GM21381 (cell line): Measurements from ENCODE around the gene GPR42.

Source experiments
- ATAC-seq: cut with Tn5 transposase; IDR thresholded peaks from one replicate; pipeline ENCODE4 v1.9.1; 2021; ENCODE audit warnings: mild to moderate bottlenecking, moderate library complexity; ENCODE audit not compliant: unreplicated experiment

The GPR42 gene, protein sequence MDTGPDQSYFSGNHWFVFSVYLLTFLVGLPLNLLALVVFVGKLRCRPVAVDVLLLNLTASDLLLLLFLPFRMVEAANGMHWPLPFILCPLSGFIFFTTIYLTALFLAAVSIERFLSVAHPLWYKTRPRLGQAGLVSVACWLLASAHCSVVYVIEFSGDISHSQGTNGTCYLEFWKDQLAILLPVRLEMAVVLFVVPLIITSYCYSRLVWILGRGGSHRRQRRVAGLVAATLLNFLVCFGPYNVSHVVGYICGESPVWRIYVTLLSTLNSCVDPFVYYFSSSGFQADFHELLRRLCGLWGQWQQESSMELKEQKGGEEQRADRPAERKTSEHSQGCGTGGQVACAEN

GRCh38 chr19:35370722-35371121 lies at the start of gene GPR42:
GPR42 (plus strand) TSS chr19:35371068; CDS start chr19:35371360, 292 bp downstream.
- no peak for ATAC-seq

DNA sequence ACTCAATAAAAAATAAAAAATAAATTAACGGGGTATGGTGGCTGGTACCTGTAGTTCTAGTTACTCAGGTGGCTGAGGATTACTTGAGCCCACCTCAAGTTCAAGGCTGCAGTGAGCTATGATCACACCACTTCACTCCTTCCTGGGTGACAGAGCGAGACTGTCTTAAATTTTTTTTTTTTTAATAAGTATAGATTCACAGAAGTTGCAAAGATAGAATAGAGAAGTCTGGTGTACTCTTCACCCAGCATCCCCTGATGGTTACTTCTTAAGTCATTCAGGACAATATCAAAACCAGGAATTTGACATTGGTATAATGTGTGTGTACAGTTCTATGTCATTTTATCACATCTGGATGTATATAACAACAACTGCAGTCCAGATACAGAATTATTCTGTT lies 49.6 kb upstream of the GPR42 start:
- no peak for ATAC-seq

DNA sequence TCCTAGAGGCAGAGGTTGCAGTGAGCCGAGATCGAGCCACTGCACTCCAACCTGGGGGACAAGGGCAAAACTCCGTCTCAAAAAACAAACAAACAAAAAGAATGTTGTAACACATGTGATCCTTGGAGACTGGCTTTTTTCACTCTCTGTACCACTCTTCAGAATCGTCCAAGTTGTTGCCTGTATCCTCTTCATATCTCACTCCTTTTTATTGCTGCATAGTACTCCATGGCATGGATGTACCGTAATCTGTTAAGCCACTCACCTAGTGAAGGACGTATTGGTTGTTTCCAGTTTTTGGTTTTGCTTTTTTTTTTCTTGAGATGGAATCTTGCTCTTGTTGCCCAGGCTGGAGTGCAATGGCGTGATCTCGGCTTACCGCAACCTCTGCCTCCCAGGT lies 48.9 kb upstream of the GPR42 start:
- ATAC-seq: no peak

GRCh38 chr19:35327642-35328041 lies 43.2 kb upstream of the GPR42 start:
- no peak for ATAC-seq

DNA sequence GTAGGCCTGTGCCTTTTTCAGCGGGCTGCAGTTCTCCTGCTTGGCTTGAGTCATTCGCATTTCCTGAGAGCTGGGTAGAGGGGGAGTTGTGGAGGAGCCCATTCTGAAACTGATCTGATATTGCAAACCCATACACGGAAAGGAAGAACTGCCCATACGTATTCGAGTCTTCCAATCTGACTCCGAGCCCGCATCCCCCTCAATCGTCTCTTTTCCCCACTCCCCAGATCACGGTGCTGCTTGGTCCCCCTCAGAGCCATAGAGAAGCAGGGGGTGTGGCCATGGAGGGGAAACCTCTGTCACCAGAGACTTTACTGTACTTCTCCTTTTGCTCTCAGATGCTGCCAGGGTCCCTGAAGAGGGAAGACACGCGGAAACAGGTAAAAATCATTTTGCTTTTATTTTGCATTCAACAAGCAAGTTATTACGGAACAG lies 42.0 kb upstream of the GPR42 start, which contains the start of gene CD22:
Gene CD22 (plus strand): TSS at position 337 of the 435 bp plus-strand sequence. CDS start 2,854 bp downstream, outside the sequence.
- no peak for ATAC-seq

GRCh38 chr19:35329323-35329722 lies 41.5 kb upstream of the GPR42 start:
- ATAC-seq: no peak

DNA sequence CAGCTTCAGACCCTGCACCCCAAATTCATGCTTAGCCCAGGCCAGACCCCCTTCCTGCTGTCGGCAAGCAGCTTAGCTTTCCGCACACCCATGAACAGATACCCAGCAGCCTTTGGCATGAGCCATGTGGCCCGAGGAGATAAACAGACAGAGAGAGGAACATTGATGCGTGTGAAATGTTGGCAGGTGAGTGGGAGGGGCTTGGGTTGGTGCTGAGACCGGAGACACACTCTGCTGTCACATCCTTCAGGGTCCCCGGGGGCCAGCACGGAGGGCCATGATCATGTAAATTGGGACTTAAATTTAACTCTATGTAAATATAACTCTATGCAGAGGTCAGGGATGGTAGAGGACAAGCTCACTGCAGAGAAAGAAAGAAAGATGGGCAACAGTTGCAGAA lies 40.4 kb upstream of the GPR42 start:
- ATAC-seq: peak; percentile 45

- ATAC-seq: no peak
Measured at GRCh38 chr19:35331551-35332214, 39.2 kb upstream of the GPR42 start.

DNA sequence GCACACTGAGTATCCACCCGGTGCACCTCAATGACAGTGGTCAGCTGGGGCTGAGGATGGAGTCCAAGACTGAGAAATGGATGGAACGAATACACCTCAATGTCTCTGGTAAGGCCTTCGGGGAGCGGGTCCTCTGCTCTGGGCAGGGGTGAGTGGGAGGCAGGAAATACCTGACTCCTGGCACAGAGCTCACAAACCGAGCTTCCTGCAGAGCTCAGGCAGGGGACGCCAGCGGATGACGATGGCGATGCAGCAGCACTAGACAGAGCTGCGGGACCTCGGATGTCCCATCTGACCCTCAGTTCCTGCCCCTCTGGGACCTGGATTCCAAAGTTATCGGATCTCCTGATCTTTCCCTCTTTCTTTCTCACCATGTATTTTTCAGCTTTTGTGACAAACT lies 38.1 kb upstream of the GPR42 start:
- ATAC-seq: no peak

GRCh38 chr19:35334144-35334753 lies 36.6 kb upstream of the GPR42 start:
- ATAC-seq: no peak

DNA sequence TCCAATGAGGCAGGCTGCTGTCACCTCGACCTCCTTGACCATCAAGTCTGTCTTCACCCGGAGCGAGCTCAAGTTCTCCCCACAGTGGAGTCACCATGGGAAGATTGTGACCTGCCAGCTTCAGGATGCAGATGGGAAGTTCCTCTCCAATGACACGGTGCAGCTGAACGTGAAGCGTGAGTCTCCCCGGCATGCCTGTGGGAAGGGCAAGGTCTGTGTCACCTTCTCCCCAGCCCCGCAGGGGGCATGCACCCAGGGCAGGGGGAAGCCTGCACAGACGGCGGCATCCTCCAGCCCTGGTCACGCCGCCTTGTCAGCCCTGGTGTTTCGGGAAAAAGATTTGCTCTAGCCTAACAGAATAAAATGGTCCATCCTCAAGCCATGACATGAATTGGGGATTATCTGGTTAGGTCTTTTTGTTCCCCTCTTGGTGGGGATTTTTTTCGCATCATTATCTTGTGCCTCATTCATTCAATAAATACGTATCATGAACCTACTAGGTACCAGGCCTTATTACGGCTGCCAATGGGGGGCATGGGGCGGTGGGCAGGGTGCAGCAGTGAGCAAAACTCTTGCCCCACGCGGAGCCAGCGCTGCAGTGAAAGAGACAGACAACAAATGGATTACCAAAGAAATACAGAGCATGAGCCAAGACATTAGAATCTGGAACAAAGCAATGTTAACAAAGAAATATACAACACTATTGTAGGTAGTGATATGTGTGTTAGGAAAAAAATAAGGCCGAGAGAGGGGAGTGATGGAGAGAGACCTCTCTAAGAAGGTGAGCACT lies 34.5 kb upstream of the GPR42 start:
- no peak for ATAC-seq

- ATAC-seq: no peak
Measured at GRCh38 chr19:35337097-35337983, 33.5 kb upstream of the GPR42 start.

- ATAC-seq: no peak
Measured at GRCh38 chr19:35337984-35338296, 32.9 kb upstream of the GPR42 start.

- no peak for ATAC-seq
Measured at GRCh38 chr19:35340431-35340830, 30.4 kb upstream of the GPR42 start.

DNA sequence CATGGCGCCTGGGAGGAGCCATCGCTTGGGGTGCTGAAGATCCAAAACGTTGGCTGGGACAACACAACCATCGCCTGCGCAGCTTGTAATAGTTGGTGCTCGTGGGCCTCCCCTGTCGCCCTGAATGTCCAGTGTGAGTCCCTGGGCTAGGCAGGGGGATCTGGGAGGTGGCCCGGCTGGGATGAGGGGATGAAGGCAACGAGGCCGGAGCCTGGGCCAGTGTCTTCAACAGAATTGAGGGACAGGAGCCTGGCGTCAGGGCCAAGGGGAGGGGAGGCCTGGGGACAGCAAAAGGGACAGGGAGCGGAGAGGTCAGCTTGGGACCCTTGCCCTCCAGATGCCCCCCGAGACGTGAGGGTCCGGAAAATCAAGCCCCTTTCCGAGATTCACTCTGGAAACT lies 29.9 kb upstream of the GPR42 start:
- ATAC-seq: no peak

DNA sequence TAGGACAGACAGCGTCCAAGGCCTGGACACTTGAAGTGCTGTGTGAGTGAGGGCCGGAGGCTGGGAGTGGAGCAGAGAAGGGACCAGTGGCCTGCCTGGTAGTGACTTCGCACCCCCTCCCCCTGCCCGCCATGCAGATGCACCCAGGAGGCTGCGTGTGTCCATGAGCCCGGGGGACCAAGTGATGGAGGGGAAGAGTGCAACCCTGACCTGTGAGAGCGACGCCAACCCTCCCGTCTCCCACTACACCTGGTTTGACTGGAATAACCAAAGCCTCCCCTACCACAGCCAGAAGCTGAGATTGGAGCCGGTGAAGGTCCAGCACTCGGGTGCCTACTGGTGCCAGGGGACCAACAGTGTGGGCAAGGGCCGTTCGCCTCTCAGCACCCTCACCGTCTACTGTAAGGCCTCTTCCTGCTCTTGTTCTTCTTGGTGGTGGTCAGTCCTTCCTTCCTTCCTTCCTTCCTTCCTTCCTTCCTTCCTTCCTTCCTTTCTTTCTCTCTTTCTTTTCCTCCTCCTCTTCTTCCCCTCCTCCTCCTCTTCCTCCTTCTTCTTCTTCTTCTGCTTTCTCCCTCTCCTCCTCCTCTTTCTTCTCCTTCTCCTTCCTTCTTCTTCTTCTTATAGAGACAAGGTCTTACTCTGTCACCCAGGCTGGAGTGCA lies 29.2 kb upstream of the GPR42 start:
- ATAC-seq: no peak

DNA sequence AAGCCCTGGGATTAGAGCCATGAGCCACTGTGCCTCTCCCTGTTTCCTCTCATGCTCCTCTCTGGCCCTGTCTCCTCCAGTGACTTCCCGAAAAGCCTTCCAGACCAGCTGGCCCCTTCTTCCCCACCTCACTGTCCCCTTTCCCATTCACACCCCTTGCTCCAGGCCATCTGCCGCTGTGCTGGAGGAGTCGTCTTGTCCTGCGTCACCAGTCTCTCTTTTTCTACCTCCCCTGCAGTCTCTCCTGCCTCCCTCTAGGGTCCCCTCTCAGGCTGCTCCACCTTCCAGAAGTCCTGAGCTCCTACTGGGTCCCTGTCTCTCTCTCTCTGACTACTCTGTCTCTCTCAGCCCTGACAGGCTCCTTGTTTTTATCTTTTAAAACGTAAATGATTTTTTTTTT lies 28.4 kb upstream of the GPR42 start:
- no peak for ATAC-seq

- ATAC-seq: no peak
Measured at GRCh38 chr19:35344511-35345031, 26.3 kb upstream of the GPR42 start.

- no peak for ATAC-seq
Measured at GRCh38 chr19:35345671-35346111, 25.2 kb upstream of the GPR42 start.
